Measurements from ENCODE around the gene SYF2. TPM values are rescaled to one million over a fixed set of nuclear protein-coding genes. Genes with fewer than 3 reads are reported as not detected.
A peak's percentile ranks its signal among the peaks of the same experiment; 100 is the strongest.

Gene SYF2
- total and polyA plus RNA-seq, 2 of the 4 experiments (the other 2 are of a cell fraction), result 8.6 to 19.5 TPM

- ChIA-PET POLR2A (ENCODE audit: unreplicated experiment) (interaction anchor here (0.6 to 2.6 kb wide), 4 partner anchors 10 to 550 kb away, joined by 3 to 12 read pairs (median 4); partner anchors contain the start of gene RSRP1), CTCF (no interaction called here)
- dilution Hi-C loops (cut with HindIII; ENCODE audit: low sequenced_read_pairs, unreplicated experiment), result no loop called here
- peak overlapping the region; percentile 90 for H3K56ac ChIP-seq (ENCODE audit: extremely low read depth, insufficient read depth, low read length)
- no peak for TF ChIP-seq SMC3 (IDR thresholded peaks at IDR 0.05; ENCODE audit: low read depth, low read length)
- 0 out of 2 replicates have a peak, but pooled peaks have one; percentile 27 for TF ChIP-seq MAZ (IDR thresholded peaks at IDR 0.05; ENCODE audit: borderline replicate concordance, low read depth, low read length)
- no peak for TF ChIP-seq MAFK (IDR thresholded peaks at IDR 0.05; ENCODE audit: low read depth, low read length)
- TF ChIP-seq CEBPB (IDR thresholded peaks at IDR 0.05; ENCODE audit: low read depth, low read length), result 0 out of 2 replicates have a peak, but pooled peaks have one; percentile 5
- 0 out of 2 replicates have a peak, but pooled peaks have one; percentile 86 for TF ChIP-seq CHD1 (IDR thresholded peaks at IDR 0.05; ENCODE audit: low read depth, low read length)
- intact Hi-C loops (cut with micrococcal nuclease), result no loop called here
- H2AK9ac ChIP-seq (replicated peaks; ENCODE audit: low read depth, low read length, poor library complexity), result peak overlapping the region; percentile 96
- DNase-seq, result peak; percentile 80
- in situ Hi-C loops (cut with MboI; ENCODE audit: low sequenced_read_pairs), result loop anchor here (25.0 kb wide), 1 partner anchor 579 kb away; the partner anchor contains the start of genes MTFR1L and SELENON
- H3K23ac ChIP-seq (ENCODE audit: low read depth, low read length), result peak overlapping the region; percentile 97
- H3K4me2 ChIP-seq (ENCODE audit: low read depth, low read length), result peak overlapping the region; percentile 87
- H3K9ac ChIP-seq (ENCODE audit: low read depth, low read length), result peak overlapping the region; percentile 89
- peak overlapping the region; percentile 86 for H4K91ac ChIP-seq (ENCODE audit: insufficient read depth, low read depth, low read length)
- H3K9me3 ChIP-seq (ENCODE audit: control insufficient read depth, insufficient read depth, low read length), result no peaks in the 10 kb centered on the region
- peak overlapping the region; percentile 96 for H2AFZ ChIP-seq (replicated peaks; ENCODE audit: low read length, poor library complexity)
- H3K4me1 ChIP-seq (ENCODE audit: control insufficient read depth, insufficient read depth, low read length), result peaks cover 2% of the 10 kb centered on the region
- peak overlapping the region; percentile 13; the same call in 1 of the 3 replicates for H2BK15ac ChIP-seq (ENCODE audit: low read depth, low read length)
- H4K20me1 ChIP-seq (ENCODE audit: insufficient read depth, low read length), result peaks cover 3% of the 10 kb centered on the region; the same call in 1 of the 2 replicates
- H3K18ac ChIP-seq (ENCODE audit: low read depth, low read length), result peak overlapping the region; percentile 70
- 0% methylated on average over 1 of the region's 13 CpGs; no CpG with 5 or more reads in 1 of the 2 experiments for WGBS, 2 experiments (ENCODE audit: extremely low coverage in 2 of 2, insufficient read length in 1 of 2)
- H2BK120ac ChIP-seq (ENCODE audit: low read depth, low read length), result peak overlapping the region; percentile 45; the same call in 1 of the 2 replicates
- H2BK20ac ChIP-seq (ENCODE audit: low read depth, low read length), result no peak overlapping the region
- BruUV-seq (replicated peaks), result TSS peak; percentile 84
- H3K9me1 ChIP-seq (ENCODE audit: insufficient read depth, low read length), result peaks cover 7% of the 10 kb centered on the region; the same call in 1 of the 2 replicates
- peak overlapping the region; percentile 98 for H3K14ac ChIP-seq (replicated peaks; ENCODE audit: low read depth, low read length)
- peak overlapping the region; percentile 76 for H3K4me3 ChIP-seq (ENCODE audit: insufficient read depth, low read depth, low read length)
- H3K4ac ChIP-seq (ENCODE audit: low read depth, low read length), result peak overlapping the region; percentile 96
- peak overlapping the region; percentile 90 for H2BK5ac ChIP-seq (ENCODE audit: low read depth, low read length, poor library complexity, severe bottlenecking)
- peak overlapping the region; percentile 82; the same call in 1 of the 2 replicates for H2AK5ac ChIP-seq (ENCODE audit: low read depth, low read length)
- peak overlapping the region; percentile 91 for H4K5ac ChIP-seq (ENCODE audit: low read depth, low read length)
- H3K27ac ChIP-seq (ENCODE audit: insufficient read depth, low read length), result peak overlapping the region; percentile 89
- peaks cover 5% of the 10 kb centered on the region; the same call in 1 of the 2 replicates for H3K36me3 ChIP-seq (ENCODE audit: control insufficient read depth, insufficient read depth, low read length)
- peak overlapping the region; percentile 86 to 99 for H4K8ac ChIP-seq (ENCODE audit: low read depth in 2 of 2, low read length in 2 of 2)
- ATAC-seq (ENCODE audit: low read depth), result peak; percentile 86
- H3K27me3 ChIP-seq (ENCODE audit: control insufficient read depth, insufficient read depth, low read length), result no peaks in the 10 kb centered on the region
- H3K79me1 ChIP-seq (ENCODE audit: low read depth in 1 of 2, low read length in 2 of 2), result peaks cover 15 to 58% of the 10 kb centered on the region in 2 experiments
Observed at GRCh38 chr1:25232866-25233784, 823 bp upstream of the SYF2 start.
